Esophagus muscularis mucosa (tissue), 3 donors: ENCODE data around the gene RAB35.

Experiments used
- CTCF ChIP-seq, 3 experiments: fragments of 200-600 bp in 2 of 3; fragments of 450-650 bp in 1 of 3; sonication (generic) in 2 of 3; IDR thresholded peaks; one replicate each; pipeline ENCODE4 v1.5.1; 2017 to 2019; ENCODE audit warnings: antibody characterized with exemption in 3 of 3, mild to moderate bottlenecking in 2 of 3, moderate library complexity in 1 of 3
- EP300 ChIP-seq: sonication (generic); formaldehyde crosslinking; IDR thresholded peaks from one replicate; pipeline ENCODE4 v1.6.1; 2017; ENCODE audit warnings: antibody characterized with exemption

DNA sequence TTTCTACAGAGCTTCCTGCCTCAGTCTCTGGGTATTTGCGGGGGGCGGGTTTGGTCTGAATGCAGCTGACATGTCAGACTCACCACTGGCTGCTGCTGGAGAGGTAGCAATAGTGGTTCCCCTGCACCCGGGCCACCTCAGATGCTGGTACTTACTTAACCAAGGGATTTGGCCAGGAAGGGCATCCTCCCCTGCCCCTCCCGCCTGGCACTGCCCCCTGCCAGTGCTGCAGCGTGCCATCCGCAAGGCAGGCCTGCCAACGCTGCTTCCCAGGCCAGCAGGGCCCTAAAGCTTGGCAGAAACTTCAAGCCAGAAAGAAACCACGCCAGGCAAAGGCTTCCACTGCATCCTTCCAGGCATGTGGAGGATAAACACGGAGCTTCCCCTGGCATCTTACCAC, 22.1 kb downstream of the RAB35 start:
- TF ChIP-seq CTCF (IDR thresholded peaks at IDR 0.05) (no peak), EP300 (no peak)
